Muscle layer of duodenum (tissue), 2 donors: Measurements from ENCODE around the gene POLR2A.
"Not testable (repeated sequence)": the region's sequence is repeated elsewhere in the genome, so short reads cannot be mapped to it uniquely, and the experiment has no call there.

Experiments used
- H3K27ac ChIP-seq: one replicate; pipeline ENCODE4 v1.7.0; 2013; ENCODE audit warnings: mild to moderate bottlenecking, low read length
- H3K27me3 ChIP-seq: one replicate; pipeline ENCODE4 v1.7.0; 2013; ENCODE audit warnings: low read depth, mild to moderate bottlenecking, control low read depth, low read length
- H3K36me3 ChIP-seq, 2 donors: one replicate each; pipeline ENCODE4 v1.7.0; 2013; ENCODE audit warnings: low read length in 2 of 2, control low read depth in 1 of 2, mild to moderate bottlenecking in 1 of 2; ENCODE audit not compliant: insufficient read depth in 2 of 2, control insufficient read depth in 1 of 2
- H3K4me1 ChIP-seq, 2 donors: one replicate each; pipeline ENCODE4 v1.7.0; 2013; ENCODE audit warnings: low read length in 2 of 2, mild to moderate bottlenecking in 2 of 2, control low read depth in 1 of 2, moderate library complexity in 1 of 2; ENCODE audit not compliant: insufficient read depth in 2 of 2, control insufficient read depth in 1 of 2
- H3K4me3 ChIP-seq, 2 donors: one replicate each; pipeline ENCODE4 v1.7.0; 2013; ENCODE audit warnings: low read length in 2 of 2, low read depth in 1 of 2, mild to moderate bottlenecking in 1 of 2
- H3K9me3 ChIP-seq, 2 donors: one replicate each; pipeline ENCODE4 v1.7.0; 2013; ENCODE audit warnings: low read length in 2 of 2, control low read depth in 1 of 2, mild to moderate bottlenecking in 1 of 2; ENCODE audit not compliant: control insufficient read depth in 1 of 2
- donor health status: healthy.

The POLR2A gene

DNA sequence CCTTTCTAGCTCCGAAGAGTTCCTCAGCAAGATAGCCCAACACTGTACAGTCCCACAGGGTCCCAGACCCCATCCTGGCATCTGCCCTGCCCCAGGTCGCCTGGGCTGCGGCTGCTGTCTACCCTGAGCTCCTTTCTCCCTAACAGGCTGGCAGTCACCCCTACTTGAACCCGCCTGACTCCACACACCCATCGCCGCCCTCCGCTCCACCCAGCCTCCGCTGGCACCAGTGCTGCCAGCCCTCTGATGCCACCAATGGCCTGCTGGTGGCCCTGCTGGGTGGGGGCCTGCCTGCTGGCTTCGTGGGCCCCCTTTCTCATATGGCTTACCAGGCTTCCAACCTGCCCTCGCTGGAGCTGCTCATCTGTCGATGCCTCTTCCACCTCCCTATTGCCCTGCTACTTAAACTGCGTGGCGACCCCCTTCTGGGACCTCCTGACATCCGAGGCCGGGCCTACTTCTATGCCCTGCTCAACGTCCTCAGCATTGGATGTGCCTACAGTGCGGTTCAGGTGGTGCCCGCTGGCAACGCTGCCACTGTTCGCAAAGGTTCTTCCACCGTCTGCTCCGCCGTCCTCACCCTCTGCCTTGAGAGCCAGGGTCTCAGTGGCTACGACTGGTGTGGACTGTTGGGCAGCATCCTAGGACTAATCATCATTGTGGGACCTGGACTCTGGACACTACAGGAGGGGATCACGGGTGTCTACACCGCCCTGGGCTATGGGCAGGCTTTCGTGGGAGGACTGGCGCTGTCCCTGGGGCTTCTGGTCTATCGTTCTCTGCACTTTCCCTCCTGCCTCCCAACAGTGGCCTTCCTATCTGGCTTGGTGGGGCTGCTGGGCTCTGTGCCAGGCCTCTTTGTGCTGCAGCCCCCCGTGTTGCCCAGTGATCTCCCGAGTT, 2.1 kb upstream of the POLR2A start:
- H3K27me3 ChIP-seq, H3K4me3 ChIP-seq, H3K9me3 ChIP-seq, H3K27ac ChIP-seq: not testable (repeated sequence)
- H3K36me3 ChIP-seq, result peaks cover 0 to 14% of the 10 kb centered on the region in 2 donors
- peaks cover 20 to 42% of the 10 kb centered on the region in 2 donors for H3K4me1 ChIP-seq

DNA sequence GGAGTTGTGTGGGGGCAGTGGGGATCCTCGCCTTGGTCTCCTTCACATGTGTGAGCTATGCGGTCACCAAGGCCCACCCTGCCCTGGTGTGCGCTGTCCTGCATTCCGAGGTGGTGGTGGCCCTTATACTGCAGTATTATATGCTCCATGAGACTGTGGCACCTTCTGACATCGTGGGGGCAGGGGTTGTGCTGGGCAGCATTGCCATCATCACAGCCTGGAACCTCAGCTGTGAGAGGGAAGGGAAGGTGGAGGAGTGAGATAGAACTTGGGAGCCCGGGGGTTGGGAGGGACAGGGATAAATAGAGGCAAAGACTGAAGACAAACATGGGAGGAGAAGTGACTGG, 1.5 kb upstream of the POLR2A start:
- peak overlapping the region; percentile 100 for H3K27ac ChIP-seq
- peak overlapping the region; percentile 79 to 91 for H3K4me3 ChIP-seq
- not testable (repeated sequence) for H3K9me3 ChIP-seq, H3K27me3 ChIP-seq
- H3K4me1 ChIP-seq, result peaks cover 21 to 42% of the 10 kb centered on the region in 2 donors
- H3K36me3 ChIP-seq, result peaks cover 0 to 14% of the 10 kb centered on the region in 2 donors

DNA sequence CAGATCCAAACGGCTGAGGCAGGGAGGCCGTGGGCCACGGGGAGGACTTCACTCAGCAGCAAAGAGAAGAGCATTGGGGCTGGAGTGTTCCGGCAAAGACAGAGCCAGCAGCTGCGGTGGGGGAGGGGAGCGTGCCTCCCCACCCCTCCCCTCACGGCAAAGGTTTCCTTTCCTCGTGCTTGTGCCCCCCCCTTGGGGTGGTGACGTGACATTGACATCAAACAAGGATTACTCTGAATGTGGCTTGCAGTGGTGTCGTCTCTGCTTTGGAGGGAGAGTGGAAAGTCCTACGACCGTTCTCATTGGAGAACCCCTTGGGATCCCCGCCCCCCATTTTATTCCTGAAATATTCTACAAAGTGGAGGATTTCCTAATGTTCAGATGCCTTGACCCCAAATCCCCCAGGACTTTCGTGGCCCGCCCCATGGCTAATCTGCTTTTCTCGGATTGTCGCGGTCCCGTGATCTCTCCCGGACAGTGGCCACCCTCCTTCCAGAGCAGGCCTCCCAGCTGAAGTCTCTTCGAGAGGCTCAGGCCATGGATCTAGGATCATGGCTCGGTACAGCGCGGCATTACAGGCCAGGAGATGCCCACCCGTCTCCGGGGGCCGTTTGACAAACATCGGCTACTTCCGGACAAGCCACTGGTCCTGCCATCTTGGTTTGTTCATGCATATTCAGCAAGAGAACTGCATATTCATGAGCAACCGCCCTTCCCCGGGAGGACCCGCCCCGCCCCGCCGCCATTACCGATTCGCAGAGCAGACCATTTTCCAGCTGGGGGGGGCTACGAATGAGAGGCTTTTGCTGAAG, 705 bp upstream of the POLR2A start:
- H3K4me3 ChIP-seq, result peak overlapping the region; percentile 79 to 91
- H3K36me3 ChIP-seq, result peaks cover 0 to 14% of the 10 kb centered on the region in 2 donors
- no peaks in the 10 kb centered on the region for H3K27me3 ChIP-seq
- H3K27ac ChIP-seq, result peak overlapping the region; percentile 100
- no peaks in the 10 kb centered on the region for H3K9me3 ChIP-seq
- peaks cover 15 to 41% of the 10 kb centered on the region in 2 donors for H3K4me1 ChIP-seq

DNA sequence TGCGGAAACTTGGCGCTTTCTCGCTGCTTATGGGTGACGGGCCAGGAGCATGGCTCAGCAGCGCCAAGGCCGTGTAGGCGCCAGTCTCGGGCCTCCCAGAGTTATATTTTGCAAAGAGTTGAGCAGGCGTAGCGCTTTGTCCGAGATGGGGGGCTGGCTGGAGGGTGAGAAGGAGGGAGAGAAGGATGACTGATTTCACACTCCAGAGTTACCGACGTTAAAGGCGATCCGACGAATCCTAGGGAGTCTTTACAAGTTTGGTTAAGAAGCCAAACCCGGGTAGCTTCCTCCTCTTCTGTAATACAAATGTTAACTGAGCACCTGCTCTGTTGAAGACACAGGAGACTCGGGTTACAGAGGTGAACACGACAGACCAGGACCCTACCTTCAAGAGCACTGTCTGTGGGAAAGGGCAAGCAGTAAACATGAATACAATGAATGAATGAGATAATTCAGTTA, 782 bp downstream of the POLR2A start:
- H3K4me3 ChIP-seq, result peak overlapping the region; percentile 79 to 91
- H3K4me1 ChIP-seq, result peaks cover 14 to 53% of the 10 kb centered on the region in 2 donors
- peak overlapping the region; percentile 79 for H3K27ac ChIP-seq
- H3K27me3 ChIP-seq, result no peaks in the 10 kb centered on the region
- peaks cover 0 to 8% of the 10 kb centered on the region in 2 donors for H3K36me3 ChIP-seq
- no peaks in the 10 kb centered on the region for H3K9me3 ChIP-seq

DNA sequence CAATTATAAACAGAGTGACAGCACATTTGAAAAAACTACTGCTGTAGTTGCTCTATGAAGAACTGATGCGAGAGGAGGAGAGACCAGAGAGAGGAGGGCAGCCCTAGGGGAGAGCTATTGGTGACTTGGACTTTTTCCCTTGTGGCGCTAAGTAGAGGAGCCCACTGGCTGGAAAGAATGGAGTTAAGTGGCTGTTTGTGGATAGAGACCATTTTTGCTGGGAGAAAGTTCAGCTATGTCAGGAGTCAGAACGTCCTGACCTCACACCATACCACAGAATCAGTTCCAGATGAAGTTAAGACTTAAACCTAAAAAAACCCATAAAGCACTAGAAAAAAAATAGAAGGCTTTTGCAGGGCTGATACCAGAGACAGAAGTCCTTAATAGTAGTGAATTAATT, 2.0 kb downstream of the POLR2A start:
- no peaks in the 10 kb centered on the region for H3K9me3 ChIP-seq
- peak overlapping the region; percentile 60 to 79 for H3K4me3 ChIP-seq
- H3K36me3 ChIP-seq, result peaks cover 0 to 8% of the 10 kb centered on the region in 2 donors
- H3K27me3 ChIP-seq, result no peaks in the 10 kb centered on the region
- H3K27ac ChIP-seq, result no peak overlapping the region
- peaks cover 10 to 48% of the 10 kb centered on the region in 2 donors for H3K4me1 ChIP-seq

DNA sequence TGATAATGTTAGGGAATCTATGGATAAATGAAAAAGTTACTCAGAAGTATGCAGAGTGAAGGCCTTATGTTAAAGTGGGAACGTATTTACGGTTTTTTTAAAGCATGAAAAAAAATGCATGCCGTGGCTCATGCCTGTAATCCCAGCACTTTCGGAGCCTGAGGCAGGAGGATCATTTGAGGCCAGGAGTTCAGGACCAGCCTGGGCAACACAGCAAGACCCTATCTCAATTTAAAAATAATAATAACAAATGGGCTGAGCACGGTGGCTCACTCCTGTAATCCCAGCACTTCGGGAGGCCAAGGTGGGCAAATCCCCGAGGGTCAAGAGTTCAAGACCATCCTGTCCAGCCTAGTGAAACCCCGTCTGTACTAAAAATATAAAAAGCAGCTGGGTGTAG, 6.0 kb downstream of the POLR2A start:
- Histone ChIP-seq H3K27me3 (no peaks in the 10 kb centered on the region), H3K4me1 (peaks cover 13 to 38% of the 10 kb centered on the region in 2 donors), H3K4me3 (no peak overlapping the region), H3K36me3 (no peaks in the 10 kb centered on the region), H3K27ac (no peak overlapping the region), H3K9me3 (no peaks in the 10 kb centered on the region)

DNA sequence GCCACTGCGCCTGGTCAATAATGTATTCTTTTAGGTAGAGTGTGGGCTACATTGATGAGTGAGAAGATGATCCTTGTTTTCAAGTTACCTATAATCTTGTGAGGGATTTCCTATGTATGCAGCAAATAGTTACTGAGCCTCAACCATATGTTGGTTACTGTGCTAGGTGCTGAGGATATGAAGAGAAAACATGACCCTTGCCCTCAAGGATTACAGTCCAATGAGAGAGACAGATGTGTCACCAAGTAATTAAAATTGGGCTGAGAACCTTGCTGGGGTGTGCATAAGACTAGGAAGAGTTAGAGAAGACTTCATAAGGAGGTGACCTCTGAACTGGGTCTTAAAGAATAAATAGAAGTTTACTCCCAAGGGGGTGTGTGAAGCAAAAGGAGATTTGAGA, 7.4 kb downstream of the POLR2A start:
- Histone ChIP-seq H3K27ac (no peak overlapping the region), H3K4me3 (no peak overlapping the region), H3K36me3 (peaks cover 6 to 7% of the 10 kb centered on the region in 2 donors), H3K4me1 (peaks cover 8 to 26% of the 10 kb centered on the region in 2 donors), H3K27me3 (no peaks in the 10 kb centered on the region), H3K9me3 (no peaks in the 10 kb centered on the region)

DNA sequence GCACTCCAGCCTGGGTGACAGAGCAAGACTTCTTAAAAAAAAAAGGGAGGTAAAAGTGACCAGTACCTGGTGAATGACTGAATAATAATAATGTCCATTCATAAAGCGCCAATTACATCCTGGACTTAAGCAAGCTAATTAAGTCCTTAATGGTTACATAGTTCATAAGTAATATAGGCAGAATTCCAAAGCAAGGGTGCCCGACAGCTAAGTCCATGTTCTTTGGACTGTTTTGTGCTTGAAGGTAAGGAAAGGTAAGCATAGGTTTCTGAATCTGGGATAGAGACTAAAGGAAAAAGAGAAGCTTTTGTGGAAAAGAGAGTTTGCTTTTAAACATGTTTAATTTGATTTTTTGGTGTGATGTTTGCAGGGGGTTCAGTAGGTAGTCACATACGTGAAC, 9.8 kb downstream of the POLR2A start:
- H3K4me3 ChIP-seq, result no peak overlapping the region
- no peak overlapping the region for H3K27ac ChIP-seq
- H3K4me1 ChIP-seq, result peaks cover 3 to 7% of the 10 kb centered on the region in 2 donors
- H3K9me3 ChIP-seq, result no peaks in the 10 kb centered on the region
- H3K36me3 ChIP-seq, result peaks cover 28 to 29% of the 10 kb centered on the region in 2 donors
- H3K27me3 ChIP-seq, result no peaks in the 10 kb centered on the region

DNA sequence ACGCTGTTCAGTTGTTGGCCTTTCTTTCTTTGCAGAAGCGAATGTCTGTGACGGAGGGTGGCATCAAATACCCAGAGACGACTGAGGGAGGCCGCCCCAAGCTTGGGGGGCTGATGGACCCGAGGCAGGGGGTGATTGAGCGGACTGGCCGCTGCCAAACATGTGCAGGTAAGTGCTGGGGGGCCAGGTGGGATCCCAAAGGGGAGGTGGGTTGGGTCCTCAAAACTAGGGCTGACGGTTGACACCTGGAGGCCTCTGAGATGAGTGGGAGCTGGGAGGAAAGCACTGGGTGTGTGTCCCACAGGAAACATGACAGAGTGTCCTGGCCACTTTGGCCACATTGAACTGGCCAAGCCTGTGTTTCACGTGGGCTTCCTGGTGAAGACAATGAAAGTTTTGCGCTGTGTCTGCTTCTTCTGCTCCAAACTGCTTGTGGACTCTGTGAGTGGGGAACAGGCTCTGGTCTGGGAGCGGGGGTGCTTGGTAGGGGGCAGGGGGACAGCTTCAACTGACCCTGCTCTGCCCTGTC, 11.8 kb downstream of the POLR2A start:
- no peak overlapping the region for H3K27ac ChIP-seq
- H3K4me3 ChIP-seq, result no peak overlapping the region
- peaks cover 0 to 3% of the 10 kb centered on the region in 2 donors for H3K4me1 ChIP-seq
- peaks cover 44 to 46% of the 10 kb centered on the region in 2 donors for H3K36me3 ChIP-seq
- H3K9me3 ChIP-seq, result no peaks in the 10 kb centered on the region
- no peaks in the 10 kb centered on the region for H3K27me3 ChIP-seq

DNA sequence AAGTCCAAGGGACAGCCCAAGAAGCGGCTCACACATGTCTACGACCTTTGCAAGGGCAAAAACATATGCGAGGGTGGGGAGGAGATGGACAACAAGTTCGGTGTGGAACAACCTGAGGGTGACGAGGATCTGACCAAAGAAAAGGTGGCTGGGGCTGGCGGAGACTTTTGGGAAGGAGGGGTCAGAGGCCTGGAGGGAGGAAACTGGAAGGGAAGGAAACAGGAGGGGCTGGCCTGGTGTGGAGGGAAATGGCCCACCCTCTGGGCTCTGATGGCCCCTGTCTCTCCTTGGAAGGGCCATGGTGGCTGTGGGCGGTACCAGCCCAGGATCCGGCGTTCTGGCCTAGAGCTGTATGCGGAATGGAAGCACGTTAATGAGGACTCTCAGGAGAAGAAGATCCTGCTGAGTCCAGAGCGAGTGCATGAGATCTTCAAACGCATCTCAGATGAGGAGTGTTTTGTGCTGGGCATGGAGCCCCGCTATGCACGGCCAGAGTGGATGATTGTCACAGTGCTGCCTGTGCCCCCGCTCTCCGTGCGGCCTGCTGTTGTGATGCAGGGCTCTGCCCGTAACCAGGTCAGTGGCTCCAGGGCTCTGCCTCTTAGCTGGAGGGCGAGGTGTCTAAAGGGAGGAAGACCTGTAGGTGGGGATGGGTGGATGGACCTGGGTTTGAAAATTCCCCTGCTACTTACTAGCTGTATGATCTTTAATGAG, 12.5 kb downstream of the POLR2A start:
- Histone ChIP-seq H3K9me3 (no peaks in the 10 kb centered on the region), H3K27ac (no peak overlapping the region), H3K4me3 (no peak overlapping the region), H3K27me3 (no peaks in the 10 kb centered on the region), H3K4me1 (peaks cover 0 to 3% of the 10 kb centered on the region in 2 donors), H3K36me3 (peaks cover 51 to 52% of the 10 kb centered on the region in 2 donors)
